Measurements from ENCODE around the gene PTGES. TPM values are rescaled to one million over a fixed set of nuclear protein-coding genes. Genes with fewer than 3 reads are reported as not detected.

Gene PTGES
- total RNA-seq, 1 experiment from 2014 or later = 17.2 TPM

- no peak for TF ChIP-seq JUND (IDR thresholded peaks at IDR 0.05)
- peak; percentile 86 for TF ChIP-seq POLR2AphosphoS5 (IDR thresholded peaks at IDR 0.05; ENCODE audit: low read depth, low read length)
- TF ChIP-seq ATF3 (IDR thresholded peaks at IDR 0.05) = no peak
- TF ChIP-seq CEBPB (IDR thresholded peaks at IDR 0.05; ENCODE audit: low read depth) = no peak
- TF ChIP-seq EZH2phosphoT487 (IDR thresholded peaks at IDR 0.05; ENCODE audit: borderline replicate concordance) = no peak
- TF ChIP-seq SRF (IDR thresholded peaks at IDR 0.05; ENCODE audit: low read depth) = no peak
- no peak for TF ChIP-seq SP1 (IDR thresholded peaks at IDR 0.05; ENCODE audit: low read depth)
Observed at GRCh38 chr9:129752900-129753729, at the start of gene PTGES (continued).

GRCh38 chr9:129801504-129801903, 48.7 kb upstream of the PTGES start:
- no peak for DNase-seq (ENCODE audit: low read depth, low spot score)
- Histone ChIP-seq H3K79me2 (ENCODE audit: insufficient read depth, low read length) (peaks cover 17% of the 10 kb centered on the region; the same call in 1 of the 2 replicates), H3K27ac (ENCODE audit: low read depth, low read length) (no peak overlapping the region), H3K9me2 (ENCODE audit: insufficient read depth) (no peaks in the 10 kb centered on the region), H2AFZ (ENCODE audit: low read depth, low read length, poor library complexity, severe bottlenecking) (no peak overlapping the region), H3K4me3 (replicated peaks in 1 of 2; ENCODE audit: low read depth in 1 of 2, low read length in 2 of 2) (no peak overlapping the region), H3K36me3 (ENCODE audit: control insufficient read depth in 1 of 2, insufficient read depth in 2 of 2, low read length in 2 of 2) (0 out of 4 replicates have a peak, but pooled peaks cover 0 to 2% of the 10 kb centered on the region in 2 experiments), H3K27me3 (ENCODE audit: insufficient read depth, low read length) (no peaks in the 10 kb centered on the region), H3K4me2 (ENCODE audit: low read length) (no peak overlapping the region), H4K20me1 (ENCODE audit: insufficient read depth) (no peaks in the 10 kb centered on the region), H3K9ac (ENCODE audit: low read length) (no peak overlapping the region), H3K9me3 (ENCODE audit: control insufficient read depth in 1 of 2, insufficient read depth in 1 of 2, low read depth in 1 of 2, low read length in 2 of 2) (no peaks in the 10 kb centered on the region), H3K4me1 (ENCODE audit: control insufficient read depth in 1 of 2, insufficient read depth in 2 of 2, low read length in 2 of 2) (peaks cover 4 to 8% of the 10 kb centered on the region in 2 experiments; a peak in 3 of 4 replicates)
- ChIA-PET RAD21 (ENCODE audit: low non-redundant PET in 1 of 2, low total read pairs in 2 of 2, uncharacterized antibody in 2 of 2, unreplicated experiment in 2 of 2) (no interaction called here), POLR2A (interaction anchor here (0.6 kb wide), 1 partner anchor 40 kb away, joined by 3 read pairs; no protein-coding TSS in a partner anchor), CTCF (interaction anchor here (1.0 kb wide), 1 partner anchor 11 kb away, joined by 3 read pairs; no protein-coding TSS in a partner anchor)
- BruUV-seq (replicated peaks) = no TSS peak
- ATAC-seq = no peak
- intact Hi-C loops (cut with micrococcal nuclease) = no loop called here
- no peak for TF ChIP-seq MAX (IDR thresholded peaks at IDR 0.05)
- no peak for TF ChIP-seq SP1 (IDR thresholded peaks at IDR 0.05; ENCODE audit: low read depth)
- TF ChIP-seq ZBTB33 (IDR thresholded peaks at IDR 0.05; ENCODE audit: extremely low read depth, insufficient replicate concordance, low read length) = no peak
- no peak for TF ChIP-seq EZH2phosphoT487 (IDR thresholded peaks at IDR 0.05; ENCODE audit: borderline replicate concordance)
- TF ChIP-seq CTCF (IDR thresholded peaks at IDR 0.05 in 2 of 3, conservative IDR thresholded peaks at IDR 0.05 in 1 of 3; ENCODE audit: borderline replicate concordance in 1 of 3, insufficient read depth in 1 of 3, low read depth in 2 of 3, low read length in 2 of 3) = no peak
- TF ChIP-seq ZNF274 (IDR thresholded peaks at IDR 0.05; ENCODE audit: low read depth, low read length) = no peak
- TF ChIP-seq REST (IDR thresholded peaks at IDR 0.05; ENCODE audit: low read depth) = no peak
- TF ChIP-seq ZFX (IDR thresholded peaks at IDR 0.05) = no peak
- TF ChIP-seq EGR1 (IDR thresholded peaks at IDR 0.05; ENCODE audit: low read depth) = no peak
- no peak for TF ChIP-seq TCF7L2 (IDR thresholded peaks at IDR 0.05; ENCODE audit: borderline replicate concordance, extremely low read depth, insufficient read depth, insufficient read length)
- TF ChIP-seq SIN3A (IDR thresholded peaks at IDR 0.05; ENCODE audit: low read depth) = no peak
- no peak for TF ChIP-seq JUND (IDR thresholded peaks at IDR 0.05)

All from HCT116 (cell line).